SK-N-MC (cell line): Measurements from ENCODE around the gene SLC26A8.

Experiments used
- EZH2 ChIP-seq: fragments of 200-600 bp; sonication (generic); IDR thresholded peaks from one replicate; pipeline ENCODE4 v1.6.1; 2017; ENCODE audit warnings: antibody characterized with exemption
- FOXP2 ChIP-seq: optimal IDR thresholded peaks from 2 replicates; pipeline ENCODE3; 2011; ENCODE audit warnings: mild to moderate bottlenecking, moderate library complexity; ENCODE audit not compliant: insufficient read depth; ENCODE audit errors: extremely low read length, control extremely low read depth
- POLR2AphosphoS5 ChIP-seq: IDR thresholded peaks from 2 replicates; pipeline ENCODE4 v1.6.1; 2012; ENCODE audit warnings: mild to moderate bottlenecking, low read depth, low read length, borderline replicate concordance

DNA sequence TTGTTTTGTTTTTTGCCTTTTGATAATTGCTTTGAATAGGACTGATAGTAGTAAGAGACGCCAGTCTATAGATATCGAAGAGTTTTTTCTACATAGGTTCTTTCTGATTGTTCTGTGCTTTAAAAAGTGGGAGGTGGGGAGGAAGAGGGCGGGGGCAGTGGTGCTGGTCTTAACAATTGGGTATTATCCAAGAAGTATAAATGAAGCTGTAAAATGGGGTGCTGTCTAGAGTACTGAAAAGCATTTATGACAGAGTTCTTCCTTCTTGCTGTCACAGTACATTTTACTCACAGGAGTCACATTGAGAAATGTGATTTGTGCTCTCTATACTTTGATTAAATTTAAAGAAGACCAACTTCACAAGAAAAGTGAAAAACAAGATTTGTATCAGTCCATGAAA lies 44.1 kb upstream of the SLC26A8 start:
- TF ChIP-seq EZH2, result no peak
- no peak for TF ChIP-seq POLR2AphosphoS5
- no peak for TF ChIP-seq FOXP2
